ENCODE measurements around the gene SLTM.

- TF ChIP-seq ZNF274 (IDR thresholded peaks at IDR 0.05; ENCODE audit: low read depth, low read length) = no peak
- no peak for TF ChIP-seq YY1 (IDR thresholded peaks at IDR 0.05; ENCODE audit: insufficient read depth, insufficient read length)
- TF ChIP-seq SUZ12 (IDR thresholded peaks at IDR 0.05; ENCODE audit: extremely low read depth, insufficient read depth, insufficient read length) = no peak
Measured at GRCh38 chr15:58864602-58865424, 68.7 kb downstream of the SLTM start.
